AG04450 (cell line): ENCODE measurements around the gene RLN2. TPM values are rescaled to one million over a fixed set of nuclear protein-coding genes. Genes with fewer than 3 reads are reported as not detected.
"Not testable (repeated sequence)": the region's sequence is repeated elsewhere in the genome, so short reads cannot be mapped to it uniquely, and the experiment has no call there.

Source experiments
- CTCF ChIA-PET: fragments of 300-600, 350-600 bp; formaldehyde crosslinking; extraction: SDS; loops from one replicate; lab custom pipeline; 2022; ENCODE audit warnings: antibody characterized with exemption, inconsistent platforms; lab: Charles Lee
- POLR2A ChIA-PET: fragments of 350-600 bp; formaldehyde crosslinking; extraction: SDS; loops from one replicate; lab custom pipeline; 2021; ENCODE audit warnings: antibody characterized with exemption, inconsistent platforms; lab: Yijun Ruan, JAX
- DNase-seq: peaks from one replicate; pipeline ENCODE4 v3.0.0-alpha.2; 2011; ENCODE audit warnings: low read depth, low spot score
- H3K27ac ChIP-seq: one replicate; pipeline ENCODE4 v1.5.1; 2012; ENCODE audit warnings: low read depth, low read length, control low read depth
- H3K27me3 ChIP-seq: one replicate; pipeline ENCODE4 v1.6.0; 2012; ENCODE audit warnings: low read length; ENCODE audit not compliant: control insufficient read depth, insufficient read depth
- H3K4me3 ChIP-seq: 2 replicates; pipeline ENCODE4 v1.5.1; 2011; ENCODE audit warnings: mild to moderate bottlenecking, low read depth, low read length, control low read depth
- H3K9me3 ChIP-seq: 2 replicates; pipeline ENCODE4 v1.5.1; 2012; ENCODE audit warnings: low read length; ENCODE audit not compliant: control insufficient read depth, insufficient read depth
- CTCF ChIP-seq: IDR thresholded peaks from 2 replicates; pipeline ENCODE4 v1.5.1; 2011; ENCODE audit warnings: low read depth, low read length, control low read depth, inconsistent platforms
- polyA plus RNA-seq: library from polyadenylated mRNA; depleted of rRNA; stranded (reverse); fragments of >200 nt; gene quantifications from 2 replicates; pipeline ENCODE4 v1.2.3, GENCODE V29; 2011

The RLN2 gene
- polyA plus RNA-seq, 1 experiment = not detected

GRCh38 chr9:5326893-5327548 lies 22.5 kb upstream of the RLN2 start:
- H3K27ac ChIP-seq = no peak overlapping the region
- H3K4me3 ChIP-seq = no peak overlapping the region
- no peak for DNase-seq
- no peak for TF ChIP-seq CTCF
- H3K27me3 ChIP-seq = no peaks in the 10 kb centered on the region
- POLR2A ChIA-PET = no interaction called here
- H3K9me3 ChIP-seq = no peaks in the 10 kb centered on the region
- CTCF ChIA-PET = interaction anchor here (0.6 kb wide), 1 partner anchor 528 kb away, joined by 5 read pairs; no protein-coding TSS in a partner anchor

- POLR2A ChIA-PET = no interaction called here
- Histone ChIP-seq H3K4me3 (no peak overlapping the region), H3K27ac (no peak overlapping the region), H3K27me3 (no peaks in the 10 kb centered on the region), H3K9me3 (no peaks in the 10 kb centered on the region)
- DNase-seq = no peak
- CTCF ChIA-PET = no interaction called here
- TF ChIP-seq CTCF = no peak
Observed at GRCh38 chr9:5326187-5326586, 21.7 kb upstream of the RLN2 start.

GRCh38 chr9:5321601-5322000 lies 17.1 kb upstream of the RLN2 start:
- CTCF ChIA-PET = interaction anchor here (0.7 to 1.4 kb wide), 2 partner anchors 135 to 558 kb away, joined by 4 read pairs; no protein-coding TSS in a partner anchor

GRCh38 chr9:5321058-5321457 lies 16.5 kb upstream of the RLN2 start:
- no peak overlapping the region for H3K27ac ChIP-seq
- no peak overlapping the region for H3K4me3 ChIP-seq
- H3K27me3 ChIP-seq = no peaks in the 10 kb centered on the region
- H3K9me3 ChIP-seq = no peaks in the 10 kb centered on the region
- ChIA-PET POLR2A (no interaction called here), CTCF (interaction anchor here (0.7 to 1.4 kb wide), 2 partner anchors 135 to 558 kb away, joined by 4 read pairs; no protein-coding TSS in a partner anchor)
- TF ChIP-seq CTCF = peak; percentile 33
- DNase-seq = no peak

More at GRCh38 chr9:5321601-5322000, 17.1 kb upstream of the RLN2 start:
- H3K9me3 ChIP-seq, H3K27me3 ChIP-seq, DNase-seq, POLR2A ChIA-PET, H3K27ac ChIP-seq, H3K4me3 ChIP-seq: not testable (repeated sequence)

GRCh38 chr9:5316406-5316805 lies 11.9 kb upstream of the RLN2 start:
- H3K4me3 ChIP-seq, H3K27me3 ChIP-seq, DNase-seq, H3K9me3 ChIP-seq, CTCF ChIA-PET, H3K27ac ChIP-seq: not testable (repeated sequence)
- POLR2A ChIA-PET = interaction anchor here (0.6 kb wide), 1 partner anchor 136 kb away, joined by 4 read pairs; no protein-coding TSS in a partner anchor

GRCh38 chr9:5315187-5315923 lies 10.8 kb upstream of the RLN2 start:
- Histone ChIP-seq H3K9me3 (no peaks in the 10 kb centered on the region; the same call in 1 of the 2 replicates), H3K27me3 (peaks cover 3% of the 10 kb centered on the region), H3K4me3 (no peak overlapping the region), H3K27ac (no peak overlapping the region)
- DNase-seq = no peak
- CTCF ChIA-PET = interaction anchor here (0.6 kb wide), 1 partner anchor 42 kb away, joined by 3 read pairs; no protein-coding TSS in a partner anchor
- no peak for TF ChIP-seq CTCF
- POLR2A ChIA-PET = interaction anchor here (0.6 kb wide), 1 partner anchor 102 kb away, joined by 5 read pairs; no protein-coding TSS in a partner anchor
